GM18870 (cell line): ENCODE data around the gene UBE2QL1.
"Not testable (repeated sequence)": the region's sequence is repeated elsewhere in the genome, so short reads cannot be mapped to it uniquely, and the experiment has no call there.

Experiments
- ATAC-seq: cut with Tn5 transposase; IDR thresholded peaks from one replicate; pipeline ENCODE4 v1.9.1; 2021; ENCODE audit warnings: moderate library complexity; ENCODE audit not compliant: unreplicated experiment

UBE2QL1 gene

DNA sequence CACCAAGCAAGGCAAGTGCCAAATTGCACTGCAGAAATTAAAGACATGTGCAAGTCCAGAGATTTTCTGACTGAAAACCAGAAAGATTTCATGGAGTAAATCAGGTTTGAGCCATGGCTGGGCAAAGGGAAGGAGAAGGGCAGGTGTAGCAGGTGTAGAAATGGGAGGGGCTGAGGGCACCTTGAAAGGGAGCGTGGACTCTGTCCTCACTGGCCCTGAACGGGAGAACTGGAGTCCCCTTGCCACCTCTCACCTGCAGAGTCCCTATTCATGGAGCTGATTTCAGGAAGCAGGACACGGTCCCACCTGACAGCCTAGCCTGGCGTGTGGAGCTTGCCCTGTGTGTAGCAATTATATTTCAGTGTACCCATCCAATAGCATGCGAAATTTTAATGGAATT, 46.3 kb downstream of the UBE2QL1 start:
- ATAC-seq, result no peak

DNA sequence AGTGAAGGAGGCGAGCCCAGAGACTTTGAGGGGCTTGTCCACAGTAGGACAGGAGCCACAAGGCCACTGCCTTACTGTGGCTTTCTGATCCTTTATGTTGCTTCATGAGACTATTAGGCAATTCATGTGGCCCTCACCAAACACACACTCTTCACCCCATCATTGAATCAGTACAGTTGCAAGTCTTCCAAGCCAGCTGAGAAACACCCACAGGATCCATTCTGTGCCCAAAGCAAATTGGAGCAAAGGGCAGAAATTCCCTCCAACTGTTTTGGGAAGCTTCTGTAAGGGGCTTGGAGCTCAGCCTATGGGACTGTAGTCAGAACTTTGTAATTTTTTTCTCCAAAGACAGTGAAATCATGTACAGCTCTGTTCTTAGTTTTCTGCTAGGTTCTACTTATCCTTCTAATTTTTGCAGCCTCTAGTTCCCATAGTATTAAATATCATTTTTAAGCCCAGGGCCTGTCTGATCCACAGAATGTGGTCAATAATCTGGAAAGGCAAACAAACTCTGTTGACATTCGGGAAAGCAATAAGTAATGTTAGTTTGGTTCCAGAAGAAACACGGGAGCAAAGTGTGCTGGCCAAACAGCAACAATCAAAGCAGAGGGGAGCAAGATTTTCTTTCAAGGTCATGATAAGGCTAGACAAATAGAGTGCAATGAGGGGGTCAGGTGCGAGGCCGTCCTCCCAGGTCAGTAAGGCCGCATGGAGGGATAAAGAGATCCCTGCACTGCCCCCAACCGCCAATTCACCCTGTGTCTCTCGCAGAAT, 47.0 kb downstream of the UBE2QL1 start:
- no peak for ATAC-seq

DNA sequence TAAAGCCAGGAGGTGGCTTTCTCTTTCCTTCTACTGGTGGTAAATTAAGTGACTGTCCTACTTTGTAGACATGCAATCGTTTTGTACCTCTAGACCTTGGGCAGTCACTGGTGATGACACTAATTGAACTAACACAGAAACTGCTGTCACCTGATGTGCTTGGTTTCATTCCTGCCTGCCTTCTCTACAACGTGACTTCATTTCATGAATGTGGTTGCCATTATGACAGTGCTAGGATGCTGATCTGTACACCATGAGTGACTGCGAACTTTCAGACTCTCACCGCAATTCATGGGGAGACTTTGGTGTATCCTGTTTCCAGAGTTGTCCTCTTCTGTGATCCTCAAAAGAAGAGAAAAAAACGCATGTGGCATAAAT, 47.5 kb downstream of the UBE2QL1 start:
- peak; percentile 98 for ATAC-seq

DNA sequence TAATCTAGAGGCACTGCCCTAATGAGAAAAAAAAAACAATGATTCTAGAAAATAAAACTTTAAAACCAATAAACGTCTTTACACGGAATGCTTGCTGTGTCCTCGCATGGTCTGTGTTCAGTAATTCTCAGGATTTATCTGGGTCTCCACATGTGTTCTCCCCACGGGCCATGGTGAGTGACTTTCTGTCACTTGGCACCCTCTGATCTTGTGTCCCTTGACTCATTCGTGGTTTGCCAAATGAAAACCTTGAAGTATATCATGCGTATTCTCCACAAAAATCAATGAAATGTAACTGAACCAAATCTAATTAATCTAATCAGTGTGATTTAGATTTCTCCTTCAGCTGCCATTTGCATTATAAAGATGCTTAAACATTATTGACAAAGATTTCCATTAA, 48.0 kb downstream of the UBE2QL1 start:
- no peak for ATAC-seq

DNA sequence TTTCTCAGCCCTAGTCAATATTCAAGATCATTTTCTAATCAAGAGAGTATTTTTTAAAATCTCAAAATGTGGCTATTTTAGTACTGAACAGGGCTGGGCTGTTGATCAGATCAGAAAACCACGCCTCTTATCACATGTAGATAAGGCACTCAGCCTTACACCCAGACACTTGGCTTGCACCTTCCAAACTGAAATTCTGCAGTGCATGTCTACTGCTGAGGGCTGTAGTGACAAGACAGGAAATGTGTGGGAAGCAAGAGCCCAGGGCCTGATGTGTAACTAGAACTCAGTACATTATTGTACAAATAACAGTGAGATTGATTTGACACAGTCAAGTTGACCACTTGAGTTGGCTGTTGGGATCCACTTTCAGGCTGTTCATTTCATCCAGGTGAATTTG, 48.6 kb downstream of the UBE2QL1 start:
- no peak for ATAC-seq

DNA sequence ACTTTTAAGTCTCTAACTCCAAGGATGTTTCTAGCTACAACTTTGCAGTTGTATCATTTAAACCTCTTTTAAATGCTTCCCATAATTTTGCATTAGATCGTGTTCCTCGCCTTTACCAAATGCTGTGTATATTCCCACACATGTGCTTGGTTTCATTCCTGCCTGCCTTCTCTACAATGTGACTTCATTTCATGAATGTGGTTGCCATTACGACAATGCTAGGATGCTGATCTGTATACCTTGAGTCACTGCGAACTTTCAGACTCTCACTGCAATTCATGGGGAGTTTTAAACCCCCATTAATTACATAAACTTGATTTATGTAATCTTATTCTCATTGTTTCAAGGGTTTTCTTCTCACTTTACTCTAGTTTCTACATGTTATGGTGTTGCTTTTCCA, 50.3 kb downstream of the UBE2QL1 start:
- no peak for ATAC-seq

DNA sequence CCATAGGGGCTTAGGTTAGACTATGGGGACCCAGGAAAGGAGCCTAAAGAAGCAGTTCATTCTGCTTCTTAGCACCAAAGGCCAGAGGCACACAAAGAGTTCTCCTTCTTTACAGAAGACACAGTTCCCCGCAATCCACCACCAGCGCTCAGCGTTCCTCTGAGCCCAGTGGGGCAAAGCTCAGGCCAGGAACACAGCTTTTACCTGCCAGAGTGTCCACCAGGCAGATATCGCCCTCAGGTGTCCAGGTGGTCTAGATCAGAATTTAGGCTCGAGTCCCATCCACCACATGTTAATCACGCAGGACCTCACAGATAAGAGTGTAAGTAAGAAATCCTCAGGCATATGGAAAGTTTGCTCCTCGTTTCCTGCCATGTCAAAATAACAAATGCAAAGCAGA, 53.0 kb downstream of the UBE2QL1 start:
- ATAC-seq, result no peak

DNA sequence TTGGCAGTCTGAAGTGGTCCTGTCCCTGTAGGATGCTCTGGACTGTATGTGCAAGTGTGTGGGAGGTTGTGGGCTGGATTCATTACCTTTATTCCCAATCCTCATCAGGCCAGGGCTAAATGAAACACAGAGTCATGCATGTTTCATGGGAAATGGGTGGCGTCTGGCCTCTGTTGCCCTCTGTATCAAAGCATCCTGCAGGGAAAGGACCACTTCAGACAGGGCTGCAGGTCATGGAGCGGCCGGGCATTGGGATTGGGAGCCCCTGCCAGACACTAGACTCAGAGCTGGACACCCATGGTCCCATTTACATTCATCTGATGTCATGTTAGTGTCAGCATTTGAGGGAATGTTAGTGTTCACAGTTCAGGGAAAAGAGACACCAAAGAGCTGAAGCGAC, 53.8 kb downstream of the UBE2QL1 start:
- ATAC-seq, result no peak

DNA sequence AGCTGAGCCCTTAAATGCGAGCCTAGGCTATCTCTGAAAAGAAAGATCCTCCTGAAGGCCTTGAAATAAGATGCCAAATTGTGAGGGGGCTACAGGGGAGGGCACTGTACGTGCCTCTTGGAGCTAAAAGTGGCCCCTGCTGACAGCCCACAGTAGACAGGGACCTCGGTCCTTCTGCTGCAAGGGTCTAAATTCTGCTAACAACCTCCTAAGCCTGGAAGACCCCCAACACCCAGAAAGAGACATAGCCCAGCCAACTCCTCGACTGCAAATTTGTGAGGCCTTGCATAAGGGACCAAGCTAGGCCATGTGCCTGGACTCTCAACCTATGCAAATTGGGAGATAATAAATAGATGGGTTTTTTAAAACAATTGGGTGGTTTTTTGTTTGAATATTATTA, 54.7 kb downstream of the UBE2QL1 start:
- ATAC-seq, result no peak

DNA sequence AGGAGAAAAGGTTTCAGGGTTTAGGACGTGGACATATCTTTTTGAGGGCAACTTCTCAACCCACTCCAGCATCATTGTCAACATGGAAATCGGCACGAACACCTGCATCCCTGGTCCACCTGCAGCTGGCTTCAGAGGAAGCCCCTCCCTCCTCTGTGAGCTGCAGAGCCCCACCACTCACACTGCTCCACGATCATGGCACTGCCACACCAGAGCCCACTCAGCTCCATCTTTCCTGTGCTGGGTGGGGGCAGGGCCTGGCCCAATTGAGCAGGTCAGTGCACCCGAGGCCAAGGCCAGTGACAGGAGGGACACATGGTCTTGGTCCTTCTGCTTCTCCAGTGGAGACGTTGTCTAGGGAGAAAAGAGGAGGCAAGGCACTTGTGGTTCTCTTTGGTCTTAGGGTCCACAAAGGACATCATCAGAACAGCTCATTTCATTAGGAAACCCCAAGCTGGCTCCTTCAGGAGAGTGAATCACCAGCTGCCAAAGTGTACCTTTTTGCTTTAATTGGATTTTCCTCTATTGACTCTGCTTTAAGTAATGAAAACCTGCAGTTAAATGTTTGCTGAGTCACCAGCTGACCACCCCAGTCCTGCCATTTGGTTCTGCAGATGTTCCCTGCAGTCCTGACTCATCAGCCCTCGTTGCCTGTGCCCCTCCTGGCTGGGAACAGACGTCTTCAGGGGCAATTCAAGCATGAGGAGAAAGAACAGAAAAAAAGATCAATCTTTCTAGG, 56.2 kb downstream of the UBE2QL1 start:
- ATAC-seq, result no peak

DNA sequence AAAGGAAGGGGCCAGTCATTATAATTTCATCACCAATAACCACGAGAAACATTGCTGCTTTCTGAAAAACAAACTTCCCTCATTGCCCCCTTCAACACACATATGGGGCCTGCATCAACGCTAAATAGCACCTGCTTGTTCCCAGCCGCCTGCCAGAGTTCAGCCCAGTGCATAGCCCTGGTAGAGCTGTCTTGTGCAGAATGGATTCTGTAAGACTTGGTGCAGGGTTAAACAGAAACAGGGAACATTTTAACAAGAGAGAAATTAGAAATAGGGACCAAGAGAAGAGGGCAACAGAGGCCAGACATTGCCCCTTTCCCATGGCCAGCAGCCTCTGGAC, 56.7 kb downstream of the UBE2QL1 start:
- no peak for ATAC-seq

DNA sequence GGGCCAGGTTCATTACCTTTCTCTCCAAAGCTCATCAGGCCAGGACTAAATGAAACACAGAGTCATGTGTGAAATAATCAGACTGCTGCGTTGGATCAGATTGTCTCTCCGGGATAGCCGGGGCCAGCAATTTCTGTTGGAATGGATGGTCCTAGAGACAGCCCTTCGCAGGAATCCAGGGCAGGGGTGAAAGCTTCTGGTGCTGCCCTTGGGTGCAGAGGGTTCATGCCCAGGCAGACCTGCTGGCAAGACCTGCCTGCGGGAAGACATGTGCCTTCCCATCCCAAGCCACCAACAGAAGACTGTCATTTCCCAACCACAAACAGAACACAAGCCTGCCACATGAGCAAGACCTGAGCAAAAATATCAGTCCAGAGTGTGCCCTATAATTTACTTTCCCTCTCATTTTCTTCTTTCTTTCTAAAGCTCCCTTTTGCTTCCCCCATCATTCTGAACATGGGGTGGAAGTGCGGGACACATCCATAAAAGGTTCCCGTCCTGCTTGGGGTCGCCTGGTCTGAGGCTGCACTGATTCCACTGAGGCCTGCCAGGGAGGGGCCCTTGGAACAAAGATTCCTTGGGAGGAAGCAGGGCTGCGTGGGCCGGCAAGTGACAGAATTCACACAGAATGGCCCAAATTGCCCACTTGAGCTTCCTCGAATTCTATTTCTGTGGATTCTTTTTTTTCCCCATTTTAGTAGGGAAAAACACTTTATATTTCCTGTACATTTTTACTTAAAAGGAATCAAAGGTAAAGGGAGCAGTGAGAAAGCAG, 57.3 kb downstream of the UBE2QL1 start:
- ATAC-seq, result no peak

DNA sequence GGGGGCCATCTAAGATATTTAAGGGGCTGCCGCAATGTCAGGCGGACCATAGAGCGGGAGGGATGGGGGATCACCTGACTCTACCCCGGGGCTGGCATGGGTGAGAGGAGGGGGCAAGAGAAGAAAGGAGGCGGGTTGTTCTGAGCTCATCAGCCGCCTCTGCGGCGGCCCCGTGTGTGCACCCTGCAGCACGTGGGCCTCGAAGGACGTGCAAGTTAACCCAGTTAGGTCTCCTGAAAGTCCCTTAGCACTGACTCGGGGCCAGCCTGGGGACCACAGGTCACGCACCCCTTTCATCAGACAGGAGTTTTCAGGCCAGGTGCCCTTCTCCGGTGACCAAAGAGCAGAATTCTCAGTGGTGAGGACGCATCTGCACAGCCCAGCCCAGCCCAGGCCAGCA, 58.0 kb downstream of the UBE2QL1 start:
- ATAC-seq, result no peak

DNA sequence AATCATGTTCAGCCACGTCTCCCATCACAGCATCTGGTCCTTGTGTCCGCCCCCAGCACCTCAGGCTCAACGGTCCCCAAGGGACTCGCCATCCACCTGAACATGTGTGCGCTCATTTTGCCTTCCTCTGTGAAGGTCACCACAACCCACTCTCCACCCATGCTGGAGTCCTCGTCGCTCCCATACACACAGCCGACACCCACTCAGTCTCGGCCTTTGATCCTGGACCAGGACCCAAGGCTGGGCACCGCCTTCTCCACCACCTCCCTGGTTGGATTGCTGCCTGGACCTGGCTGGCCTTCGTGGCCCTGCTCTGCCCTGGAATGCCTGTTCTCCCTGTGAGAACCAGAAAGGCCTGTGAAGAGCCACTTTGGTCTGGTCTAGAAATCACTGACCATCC, 60.3 kb downstream of the UBE2QL1 start:
- ATAC-seq, result no peak

DNA sequence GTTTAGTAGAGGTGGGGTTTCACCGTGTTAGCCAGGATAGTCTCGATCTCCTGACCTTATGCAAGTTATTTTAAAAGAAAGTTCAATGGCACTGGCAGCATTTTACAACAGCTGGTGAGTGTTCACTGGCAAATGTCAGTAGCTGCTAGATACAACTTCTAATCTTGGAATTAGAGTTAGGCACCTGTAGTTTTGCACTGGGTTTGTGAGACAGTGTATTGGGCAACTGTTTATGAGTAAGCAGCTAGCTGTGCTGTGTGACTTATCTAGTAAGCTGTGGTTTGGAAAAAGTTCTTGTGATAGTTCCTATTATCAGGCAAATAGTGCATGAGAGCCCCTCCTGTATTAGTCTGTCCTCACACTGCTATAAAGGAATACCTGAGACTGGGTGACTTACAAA, 61.5 kb downstream of the UBE2QL1 start:
- no peak for ATAC-seq

DNA sequence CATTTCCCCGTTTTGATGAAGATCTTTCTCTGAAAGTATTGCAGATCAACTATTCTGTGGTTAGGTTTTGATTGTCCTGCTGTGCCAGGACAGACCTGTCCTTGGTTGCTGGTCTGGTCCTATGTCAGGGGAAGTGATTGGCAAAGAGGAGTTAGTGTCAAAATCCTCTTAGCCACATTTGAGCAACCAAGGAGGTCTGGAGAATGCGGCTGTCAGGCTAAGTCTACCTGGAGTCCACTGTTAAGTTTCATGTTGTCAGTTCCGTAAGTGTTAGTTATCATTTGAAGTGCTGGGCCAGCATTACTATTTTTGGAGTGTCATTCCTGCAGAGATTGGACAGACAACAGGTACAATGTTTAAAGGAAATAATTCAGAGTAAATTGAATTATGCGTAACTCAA, 62.3 kb downstream of the UBE2QL1 start:
- no peak for ATAC-seq

DNA sequence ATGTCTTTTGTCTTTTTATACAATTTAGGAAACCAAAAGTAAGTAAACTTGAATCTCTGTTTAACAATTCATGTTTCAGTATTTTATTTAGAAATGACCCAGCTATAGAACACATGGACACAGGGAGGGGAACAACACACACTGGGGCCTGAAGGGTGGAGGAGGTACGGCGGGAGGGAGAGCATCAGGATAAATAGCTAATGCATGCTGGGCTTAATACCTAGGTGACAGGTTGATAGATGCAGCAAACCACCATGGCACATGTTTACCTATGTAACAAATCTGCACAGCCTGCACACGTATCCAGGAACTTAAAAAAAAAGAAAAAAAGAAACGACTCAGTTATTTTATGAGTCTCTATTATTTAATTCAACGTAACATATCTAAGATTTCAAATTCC, 67.2 kb downstream of the UBE2QL1 start:
- not testable (repeated sequence) for ATAC-seq

DNA sequence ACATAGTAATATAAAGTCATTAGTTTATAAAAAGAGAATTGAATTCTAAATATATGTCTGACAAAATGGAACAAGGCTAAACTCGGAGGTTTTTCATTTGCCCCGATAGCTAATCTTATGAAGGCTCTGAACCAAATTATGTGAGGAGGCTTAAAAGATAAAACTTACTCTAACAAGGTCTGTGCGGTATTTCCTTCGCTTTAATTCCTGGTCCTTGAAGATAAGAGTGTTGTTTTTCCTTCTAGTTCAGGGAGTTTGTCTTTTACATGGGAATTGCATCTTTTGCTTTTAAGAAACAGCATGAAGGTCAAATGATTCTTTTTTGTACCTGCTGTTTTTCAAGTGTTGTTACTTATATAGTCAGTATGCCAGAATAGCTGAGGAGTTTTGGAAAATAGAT, 68.2 kb downstream of the UBE2QL1 start:
- no peak for ATAC-seq

DNA sequence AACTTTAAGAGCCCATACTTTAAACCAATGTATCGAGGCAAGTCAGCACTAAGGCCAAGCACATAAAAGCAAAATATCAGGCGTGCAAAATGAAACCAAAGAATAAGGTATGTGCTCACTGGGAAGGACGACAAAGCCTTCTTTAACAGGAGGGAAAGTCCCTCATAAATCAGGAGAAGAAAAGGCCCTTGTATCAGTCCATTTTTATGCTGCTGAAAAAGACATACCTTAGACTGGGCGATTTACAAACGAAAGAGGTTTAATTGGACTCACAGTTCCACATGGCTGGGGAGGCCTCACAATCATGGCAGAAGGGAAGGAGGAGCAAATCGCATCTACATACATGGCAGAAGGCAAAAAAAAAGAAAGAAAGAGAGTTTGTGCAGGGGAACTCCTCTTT, 68.9 kb downstream of the UBE2QL1 start:
- no peak for ATAC-seq

DNA sequence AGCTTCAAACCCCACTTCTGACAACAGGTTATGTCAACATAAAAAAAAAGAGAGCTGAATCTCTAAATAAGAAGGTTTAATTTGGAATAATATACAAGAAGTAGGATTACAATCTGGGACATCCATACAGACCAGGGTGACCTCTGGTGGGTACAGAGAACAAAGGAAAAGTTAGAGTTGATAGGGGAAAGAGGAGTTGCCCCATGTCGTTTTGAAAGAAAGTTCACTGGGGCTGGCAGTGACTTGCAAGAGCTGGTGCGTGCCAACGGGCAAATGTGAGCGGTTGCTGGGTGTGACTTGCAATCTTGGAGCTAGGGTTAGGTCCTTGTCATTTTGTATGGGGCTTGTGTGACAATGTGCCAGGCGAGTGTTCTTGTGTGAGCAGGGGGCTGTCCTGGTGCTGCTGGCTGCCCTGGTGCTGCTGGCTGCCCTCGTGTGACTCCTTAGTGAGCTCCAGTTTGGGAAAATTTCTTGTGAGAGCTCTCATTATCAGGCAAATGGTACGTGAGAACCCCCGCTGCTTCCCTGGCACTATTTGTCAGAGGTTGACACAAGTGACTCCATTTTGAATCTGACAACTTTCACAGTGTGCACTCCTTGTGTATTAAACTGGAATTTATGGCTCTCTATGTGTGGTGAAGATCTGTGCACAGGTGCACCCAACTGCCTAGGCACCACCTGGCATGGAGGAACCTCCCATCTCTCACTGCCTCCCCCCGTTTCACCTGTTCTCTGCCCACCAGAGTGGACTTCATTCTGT, 69.8 kb downstream of the UBE2QL1 start:
- ATAC-seq, result no peak

DNA sequence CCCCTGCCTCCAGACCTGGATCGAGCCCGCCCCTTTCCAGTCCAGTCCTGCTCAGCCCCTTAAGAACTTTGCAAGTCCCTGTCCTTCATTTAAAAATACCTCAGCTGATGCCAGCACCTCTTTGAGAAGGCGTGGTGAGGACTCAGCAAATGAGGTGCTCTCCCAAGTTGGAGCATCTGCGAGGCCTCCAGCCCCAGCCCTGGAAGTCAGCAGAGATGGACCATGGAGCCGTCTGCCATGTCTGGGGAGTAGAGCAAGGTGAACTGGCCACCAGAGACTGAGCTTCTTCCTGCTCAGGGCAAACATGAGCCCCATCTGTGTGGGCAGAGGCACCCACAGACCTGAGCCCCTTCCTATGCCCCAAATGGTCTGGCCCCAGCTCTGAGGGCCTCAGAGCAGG, 71.5 kb downstream of the UBE2QL1 start:
- ATAC-seq, result no peak
